Body of pancreas (tissue), 4 donors: ENCODE results near the gene RFXANK.

Experiments
- CTCF ChIP-seq, 7 experiments: fragments of 450-650 bp in 4 of 7; fragments of 200-600 bp in 3 of 7; sonication (generic) in 3 of 7; IDR thresholded peaks; one replicate each; pipeline ENCODE4 v1.5.1; 2016 to 2019; ENCODE audit warnings: antibody characterized with exemption in 7 of 7
- POLR2A ChIP-seq, 3 donors: fragments of 450-650 bp; IDR thresholded peaks; one replicate each; pipeline ENCODE4 v1.6.1; 2016; ENCODE audit warnings: antibody characterized with exemption in 3 of 3, mild to moderate bottlenecking in 2 of 3

- no peak for TF ChIP-seq CTCF (IDR thresholded peaks at IDR 0.05)
- no peak for TF ChIP-seq POLR2A (IDR thresholded peaks at IDR 0.05)
Observed at GRCh38 chr19:19211499-19212420, 19.7 kb downstream of the RFXANK start, which contains the start of gene NCAN.
